ENCODE results near the gene LCNL1.
A peak's percentile ranks its signal among the peaks of the same experiment; 100 is the strongest.

Gene LCNL1

GRCh38 chr9:136947028-136947891 is 35.5 kb upstream of the LCNL1 start:
- no peak for DNase-seq

GRCh38 chr9:136947955-136948510 is 34.8 kb upstream of the LCNL1 start:
- DNase-seq: no peak

GRCh38 chr9:136949239-136949816 is 33.5 kb upstream of the LCNL1 start:
- no peak for DNase-seq

- peak; percentile 57 for DNase-seq
Measured at GRCh38 chr9:136949817-136950655, 32.8 kb upstream of the LCNL1 start.

- no peak for DNase-seq
Measured at GRCh38 chr9:136950656-136951276, 32.0 kb upstream of the LCNL1 start.

GRCh38 chr9:136951541-136952320 is 31.1 kb upstream of the LCNL1 start, which contains the start of gene LCN12:
TSS of gene LCN12 (plus strand) at chr9:136952273. CDS start at chr9:136952328, 55 bp downstream.
- DNase-seq: no peak

GRCh38 chr9:136952321-136952850 is 30.4 kb upstream of the LCNL1 start:
- DNase-seq: no peak

- no peak for DNase-seq
Measured at GRCh38 chr9:136952876-136953770, 29.7 kb upstream of the LCNL1 start.

- DNase-seq: no peak
Measured at GRCh38 chr9:136953771-136954269, 29.0 kb upstream of the LCNL1 start.

GRCh38 chr9:136954270-136955083 is 28.3 kb upstream of the LCNL1 start:
- DNase-seq: no peak

- no peak for DNase-seq
Measured at GRCh38 chr9:136955202-136955942, 27.4 kb upstream of the LCNL1 start.

- no peak for DNase-seq
Measured at GRCh38 chr9:136955943-136956335, 26.9 kb upstream of the LCNL1 start.

- no peak for DNase-seq
Measured at GRCh38 chr9:136956604-136957003, 26.2 kb upstream of the LCNL1 start.

- no peak for DNase-seq
Measured at GRCh38 chr9:136957461-136957860, 25.3 kb upstream of the LCNL1 start.

GRCh38 chr9:136957901-136958300 is 24.9 kb upstream of the LCNL1 start:
- DNase-seq: no peak

GRCh38 chr9:136958473-136958872 is 24.3 kb upstream of the LCNL1 start:
- DNase-seq: no peak

GRCh38 chr9:136958898-136959850 is 23.6 kb upstream of the LCNL1 start:
- DNase-seq: no peak
